22Rv1 (cell line): Measurements from ENCODE around the gene UCHL3.

ENCODE experiments used
- ZFX ChIP-seq: fragments of 450-650 bp; IDR thresholded peaks from 2 replicates; pipeline ENCODE4 v1.6.1; 2017; ENCODE audit warnings: antibody characterized with exemption, borderline replicate concordance
- TF ChIP-seq, protein P1 (sequence below): fragments of 450-650 bp; IDR thresholded peaks from 2 replicates; pipeline ENCODE4 v1.5.1; 2017; ENCODE audit warnings: mild to moderate bottlenecking

DNA sequence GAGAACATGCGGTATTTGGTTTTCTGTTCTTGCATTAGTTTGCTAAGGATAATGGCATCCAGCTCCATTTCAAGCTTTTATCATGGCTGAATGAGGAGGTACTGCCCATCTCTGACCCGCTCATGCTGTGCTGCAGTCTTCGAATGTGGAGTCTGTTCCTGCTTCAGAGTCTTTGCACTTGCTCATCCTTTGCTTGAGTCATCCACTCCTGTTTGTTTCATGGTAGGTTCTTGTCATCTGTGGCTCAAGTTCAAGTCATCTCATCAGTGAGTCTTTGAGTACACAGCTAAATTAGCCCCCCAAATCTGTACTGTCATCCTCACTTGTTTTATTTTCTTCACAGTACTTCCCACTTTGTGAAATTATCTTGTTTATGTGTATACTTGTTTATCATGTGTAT lies 5.4 kb downstream of the UCHL3 start:
- TF ChIP-seq, protein P1, sequence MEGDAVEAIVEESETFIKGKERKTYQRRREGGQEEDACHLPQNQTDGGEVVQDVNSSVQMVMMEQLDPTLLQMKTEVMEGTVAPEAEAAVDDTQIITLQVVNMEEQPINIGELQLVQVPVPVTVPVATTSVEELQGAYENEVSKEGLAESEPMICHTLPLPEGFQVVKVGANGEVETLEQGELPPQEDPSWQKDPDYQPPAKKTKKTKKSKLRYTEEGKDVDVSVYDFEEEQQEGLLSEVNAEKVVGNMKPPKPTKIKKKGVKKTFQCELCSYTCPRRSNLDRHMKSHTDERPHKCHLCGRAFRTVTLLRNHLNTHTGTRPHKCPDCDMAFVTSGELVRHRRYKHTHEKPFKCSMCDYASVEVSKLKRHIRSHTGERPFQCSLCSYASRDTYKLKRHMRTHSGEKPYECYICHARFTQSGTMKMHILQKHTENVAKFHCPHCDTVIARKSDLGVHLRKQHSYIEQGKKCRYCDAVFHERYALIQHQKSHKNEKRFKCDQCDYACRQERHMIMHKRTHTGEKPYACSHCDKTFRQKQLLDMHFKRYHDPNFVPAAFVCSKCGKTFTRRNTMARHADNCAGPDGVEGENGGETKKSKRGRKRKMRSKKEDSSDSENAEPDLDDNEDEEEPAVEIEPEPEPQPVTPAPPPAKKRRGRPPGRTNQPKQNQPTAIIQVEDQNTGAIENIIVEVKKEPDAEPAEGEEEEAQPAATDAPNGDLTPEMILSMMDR = no peak
- no peak for TF ChIP-seq ZFX
